ENCODE results near the gene NCKAP1. TPM values are rescaled to one million over a fixed set of nuclear protein-coding genes. Genes with fewer than 3 reads are reported as not detected.
A peak's percentile ranks its signal among the peaks of the same experiment; 100 is the strongest.

Gene NCKAP1
- total and polyA plus RNA-seq, 2 of the 4 experiments (the other 2 are of a cell fraction) = 91.1 to 160 TPM

DNA sequence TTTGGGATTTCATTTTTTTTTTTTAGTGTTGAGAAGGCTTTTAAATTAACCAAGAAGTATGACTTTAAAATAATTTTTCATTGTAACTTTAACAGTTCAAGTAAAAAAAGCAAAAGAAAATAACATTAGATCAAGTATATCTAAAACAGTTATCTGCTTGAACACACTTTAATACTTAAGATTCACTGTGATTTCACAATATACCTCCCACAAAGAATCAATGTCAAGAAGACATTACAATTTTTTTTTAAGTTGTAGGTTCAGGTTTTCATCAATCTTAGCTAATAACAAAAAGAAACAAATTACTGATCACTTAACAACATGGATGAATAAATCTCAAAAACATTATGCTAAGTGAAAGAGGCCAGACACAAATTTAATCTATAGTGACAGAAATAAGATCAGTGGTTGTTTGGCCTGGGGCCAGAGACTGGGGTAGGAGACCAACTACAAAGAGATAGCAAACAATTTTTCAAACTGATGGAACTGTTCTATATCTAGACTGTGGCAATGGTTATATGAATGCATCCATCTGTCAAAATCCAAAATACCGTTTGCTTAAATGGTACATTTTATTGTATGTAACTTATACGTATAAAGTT, 97.0 kb downstream of the NCKAP1 start:
- no TSS peak for BruUV-seq (replicated peaks)
- Histone ChIP-seq H3K4me3 (ENCODE audit: insufficient read depth, low read depth, low read length) (no peak overlapping the region), H3K4me2 (ENCODE audit: low read depth, low read length) (no peak overlapping the region; the same call in 1 of the 2 replicates), H2AFZ (replicated peaks; ENCODE audit: low read length, poor library complexity) (no peak overlapping the region), H4K5ac (ENCODE audit: low read depth, low read length) (no peak overlapping the region), H3K79me1 (ENCODE audit: low read depth in 1 of 2, low read length in 2 of 2) (peaks cover 8 to 24% of the 10 kb centered on the region in 2 experiments), H3K56ac (ENCODE audit: extremely low read depth, insufficient read depth, low read length) (no peak overlapping the region), H4K91ac (ENCODE audit: insufficient read depth, low read depth, low read length) (no peak overlapping the region), H3K18ac (ENCODE audit: low read depth, low read length) (no peak overlapping the region; the same call in 1 of the 2 replicates), H4K20me1 (ENCODE audit: insufficient read depth, low read length) (no peaks in the 10 kb centered on the region; the same call in 1 of the 2 replicates), H3K9me1 (ENCODE audit: insufficient read depth, low read length) (peaks cover 2% of the 10 kb centered on the region; the same call in 1 of the 2 replicates), H3K9me3 (ENCODE audit: control insufficient read depth, insufficient read depth, low read length) (no peaks in the 10 kb centered on the region), H3K4ac (ENCODE audit: low read depth, low read length) (no peak overlapping the region), H4K8ac (ENCODE audit: low read depth in 2 of 2, low read length in 2 of 2) (no peak overlapping the region), H3K27ac (ENCODE audit: insufficient read depth, low read length) (peak overlapping the region; percentile 56; the same call in 1 of the 2 replicates), H3K27me3 (ENCODE audit: control insufficient read depth, insufficient read depth, low read length) (no peaks in the 10 kb centered on the region), H2BK20ac (ENCODE audit: low read depth, low read length) (no peak overlapping the region), H2AK5ac (ENCODE audit: low read depth, low read length) (no peak overlapping the region), H3K36me3 (ENCODE audit: control insufficient read depth, insufficient read depth, low read length) (peaks cover 15% of the 10 kb centered on the region), H2AK9ac (replicated peaks; ENCODE audit: low read depth, low read length, poor library complexity) (no peak overlapping the region), H3K23ac (ENCODE audit: low read depth, low read length) (no peak overlapping the region), H3K14ac (replicated peaks; ENCODE audit: low read depth, low read length) (no peak overlapping the region), H2BK120ac (ENCODE audit: low read depth, low read length) (no peak overlapping the region), H2BK5ac (ENCODE audit: low read depth, low read length, poor library complexity, severe bottlenecking) (no peak overlapping the region), H2BK15ac (ENCODE audit: low read depth, low read length) (no peak overlapping the region), H3K9ac (ENCODE audit: low read depth, low read length) (no peak overlapping the region), H3K4me1 (ENCODE audit: control insufficient read depth, insufficient read depth, low read length) (peaks cover 4% of the 10 kb centered on the region; the same call in 1 of the 2 replicates)
- CTCF ChIA-PET = no interaction called here
- ATAC-seq (ENCODE audit: low read depth) = no peak
- POLR2A ChIA-PET (ENCODE audit: unreplicated experiment) = no interaction called here
- in situ Hi-C loops (cut with MboI; ENCODE audit: low sequenced_read_pairs) (no loop called here), dilution Hi-C loops (cut with HindIII; ENCODE audit: low sequenced_read_pairs, unreplicated experiment) (no loop called here), intact Hi-C loops (cut with micrococcal nuclease) (no loop called here)
- no peak for DNase-seq
- WGBS, 2 experiments (ENCODE audit: extremely low coverage in 2 of 2, insufficient read length in 1 of 2) = no CpG with 5 or more reads among the region's 2 CpGs
- TF ChIP-seq FOS (IDR thresholded peaks at IDR 0.05; ENCODE audit: low read depth, low read length) (no peak), CEBPB (IDR thresholded peaks at IDR 0.05; ENCODE audit: low read depth, low read length) (peak; percentile 56), MAFK (IDR thresholded peaks at IDR 0.05; ENCODE audit: low read depth, low read length) (no peak)
